Fibroblast of skin of abdomen (primary cell): ENCODE measurements around the gene BFSP1.

ENCODE experiments used
- DNase-seq: peaks from one replicate; pipeline ENCODE4 v3.0.0-alpha.2; 2013

The BFSP1 gene

GRCh38 chr20:17557675-17558006 is 26.5 kb upstream of the BFSP1 start:
- peak; percentile 76 for DNase-seq

GRCh38 chr20:17556837-17557674 is 25.9 kb upstream of the BFSP1 start:
- DNase-seq: peak; percentile 57

GRCh38 chr20:17555106-17555505 is 23.9 kb upstream of the BFSP1 start:
- DNase-seq: no peak

- no peak for DNase-seq
Observed at GRCh38 chr20:17549131-17549530, 18.0 kb upstream of the BFSP1 start.

GRCh38 chr20:17545127-17545526 is 13.9 kb upstream of the BFSP1 start:
- no peak for DNase-seq

- DNase-seq: peak; percentile 90
Observed at GRCh38 chr20:17543531-17544131, 12.5 kb upstream of the BFSP1 start.

GRCh38 chr20:17542993-17543412 is 11.8 kb upstream of the BFSP1 start:
- DNase-seq: peak; percentile 90

- DNase-seq: no peak
Observed at GRCh38 chr20:17542481-17542880, 11.3 kb upstream of the BFSP1 start.

GRCh38 chr20:17541996-17542395 is 10.8 kb upstream of the BFSP1 start:
- peak; percentile 79 for DNase-seq

- DNase-seq: no peak
Observed at GRCh38 chr20:17541596-17541995, 10.4 kb upstream of the BFSP1 start.

- no peak for DNase-seq
Observed at GRCh38 chr20:17538517-17539170, 7.5 kb upstream of the BFSP1 start.

- no peak for DNase-seq
Observed at GRCh38 chr20:17537959-17538358, 6.8 kb upstream of the BFSP1 start.

- DNase-seq: peak; percentile 75
Observed at GRCh38 chr20:17536944-17537444, 5.8 kb upstream of the BFSP1 start.

GRCh38 chr20:17534077-17534476 is 2.9 kb upstream of the BFSP1 start:
- DNase-seq: no peak

- peak; percentile 65 for DNase-seq
Observed at GRCh38 chr20:17533396-17533795, 2.2 kb upstream of the BFSP1 start.

GRCh38 chr20:17531665-17532025 is 466 bp upstream of the BFSP1 start:
- no peak for DNase-seq

- no peak for DNase-seq
Observed at GRCh38 chr20:17530153-17530552, 1.0 kb downstream of the BFSP1 start.

GRCh38 chr20:17529586-17529985 is 1.6 kb downstream of the BFSP1 start:
- no peak for DNase-seq

GRCh38 chr20:17525650-17526049 is 5.5 kb downstream of the BFSP1 start:
- DNase-seq: no peak

GRCh38 chr20:17525132-17525531 is 6.0 kb downstream of the BFSP1 start:
- DNase-seq: no peak

GRCh38 chr20:17524560-17524959 is 6.6 kb downstream of the BFSP1 start:
- DNase-seq: no peak

- no peak for DNase-seq
Observed at GRCh38 chr20:17523326-17523725, 7.9 kb downstream of the BFSP1 start.

- no peak for DNase-seq
Observed at GRCh38 chr20:17522528-17522927, 8.7 kb downstream of the BFSP1 start.

- no peak for DNase-seq
Observed at GRCh38 chr20:17520583-17520982, 10.6 kb downstream of the BFSP1 start.
